Superior temporal gyrus (tissue), 1 donor: Measurements from ENCODE around the gene GABPB2.

ENCODE experiments used
- DNase-seq: peaks from one replicate; pipeline ENCODE4 v3.0.0-alpha.2; 2016; ENCODE audit errors: extremely low spot score

Gene GABPB2

GRCh38 chr1:151133018-151133806 is 62.7 kb downstream of the GABPB2 start:
- DNase-seq: no peak

DNA sequence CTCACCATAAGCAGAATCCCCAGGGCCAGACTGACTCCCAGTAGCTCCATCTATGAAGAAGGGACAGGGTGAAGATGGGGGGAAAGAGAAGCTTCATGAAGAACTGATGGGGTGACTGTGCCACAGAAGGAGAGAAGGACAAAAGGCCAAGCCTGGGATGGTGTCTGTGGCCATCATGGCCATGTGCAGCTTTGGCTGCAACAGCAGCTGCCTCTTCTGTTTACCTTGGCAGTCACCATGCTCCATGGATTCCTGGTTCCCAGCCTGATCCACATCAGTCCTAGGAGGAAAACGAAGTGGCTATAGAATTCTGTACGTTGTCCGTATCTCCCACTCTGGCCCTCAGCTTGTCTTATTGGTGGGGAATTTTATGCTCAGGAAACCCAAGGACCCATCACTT is 63.8 kb downstream of the GABPB2 start:
- DNase-seq: no peak

- no peak for DNase-seq
Measured at GRCh38 chr1:151134991-151135390, 64.4 kb downstream of the GABPB2 start.

- no peak for DNase-seq
Measured at GRCh38 chr1:151135433-151136385, 65.1 kb downstream of the GABPB2 start.

- DNase-seq: no peak
Measured at GRCh38 chr1:151137789-151138188, 67.2 kb downstream of the GABPB2 start.

- DNase-seq: no peak
Measured at GRCh38 chr1:151142411-151143056, 72.0 kb downstream of the GABPB2 start.

GRCh38 chr1:151143057-151143435 is 72.5 kb downstream of the GABPB2 start:
- no peak for DNase-seq

GRCh38 chr1:151143986-151144385 is 73.4 kb downstream of the GABPB2 start:
- DNase-seq: no peak

DNA sequence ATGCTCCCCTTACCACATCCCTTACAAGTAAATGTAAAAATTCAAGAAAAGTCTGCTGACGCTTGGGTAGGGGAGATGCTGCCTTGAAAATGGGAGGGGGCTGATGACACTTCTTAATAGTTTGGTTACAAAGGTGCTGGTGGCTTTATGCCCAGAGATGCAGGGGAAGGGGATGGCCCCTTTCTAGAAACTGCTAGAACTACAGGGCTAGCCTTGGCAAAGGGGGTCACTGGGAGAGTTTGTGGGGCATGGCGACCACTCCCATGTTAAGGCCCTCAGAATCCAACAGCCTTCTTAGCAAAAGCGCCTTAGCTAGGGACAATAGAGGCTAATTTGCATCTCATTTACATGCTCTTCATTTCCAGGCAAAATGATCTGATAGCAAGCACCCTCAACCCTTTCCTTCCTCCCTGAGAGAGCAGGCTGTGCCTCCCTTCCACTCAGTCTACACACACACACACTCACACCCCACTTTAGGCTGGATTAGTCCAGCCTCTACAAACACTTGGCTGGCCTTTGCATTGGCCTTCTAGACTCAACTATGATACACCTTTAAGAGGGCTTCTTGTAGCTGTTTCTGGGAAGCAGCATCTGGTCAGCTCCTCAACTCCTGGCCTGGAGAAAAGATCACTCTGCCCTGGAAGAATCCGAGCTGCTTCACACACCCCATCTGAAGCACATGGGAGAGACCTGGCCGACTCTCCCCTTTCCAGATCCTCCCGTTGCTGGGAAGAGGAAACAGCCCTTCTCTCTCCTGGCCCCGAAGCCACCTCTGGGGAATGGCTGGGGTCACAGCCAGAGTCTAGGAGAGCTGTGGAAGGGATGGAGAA is 74.1 kb downstream of the GABPB2 start:
- DNase-seq: no peak

DNA sequence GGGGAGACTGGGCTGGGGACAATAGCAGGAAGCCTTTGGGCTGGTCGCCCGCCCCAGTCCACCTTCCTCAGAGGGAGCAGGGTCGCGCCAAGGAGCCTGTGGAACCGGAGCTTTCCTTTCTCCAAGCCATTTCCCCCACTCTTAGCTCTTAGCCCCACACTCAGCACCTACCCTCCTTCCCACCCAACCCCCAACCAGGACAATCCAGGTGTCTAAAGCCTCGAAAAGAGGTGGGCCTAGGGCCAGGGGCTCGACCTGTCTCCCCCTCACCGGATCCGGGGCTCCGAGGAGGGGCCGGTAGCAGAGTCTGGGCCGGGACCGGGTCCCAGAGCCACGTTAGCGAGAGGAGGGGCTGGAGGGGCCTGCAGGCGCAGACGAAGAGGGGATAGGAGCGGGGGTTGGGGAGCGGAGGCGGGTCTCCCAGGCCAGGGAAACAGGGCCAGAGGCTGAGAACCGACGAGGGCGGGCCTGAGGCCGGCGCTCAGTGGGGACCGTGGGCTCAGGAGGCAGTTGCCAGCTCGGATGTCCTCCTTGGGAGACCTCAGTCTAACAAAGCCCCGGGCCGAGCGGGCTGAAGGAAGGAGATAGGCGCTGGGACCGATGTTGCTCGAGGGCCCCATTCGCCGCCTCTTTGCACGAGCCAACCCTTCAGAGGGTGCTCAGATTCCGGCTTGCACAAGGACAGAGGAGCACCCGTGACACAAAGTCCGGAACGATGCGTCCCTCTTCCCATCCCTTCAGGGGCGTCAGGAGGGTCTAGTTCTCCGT is 74.9 kb downstream of the GABPB2 start:
- peak; percentile 36 for DNase-seq

- DNase-seq: no peak
Measured at GRCh38 chr1:151146072-151146411, 75.5 kb downstream of the GABPB2 start.

DNA sequence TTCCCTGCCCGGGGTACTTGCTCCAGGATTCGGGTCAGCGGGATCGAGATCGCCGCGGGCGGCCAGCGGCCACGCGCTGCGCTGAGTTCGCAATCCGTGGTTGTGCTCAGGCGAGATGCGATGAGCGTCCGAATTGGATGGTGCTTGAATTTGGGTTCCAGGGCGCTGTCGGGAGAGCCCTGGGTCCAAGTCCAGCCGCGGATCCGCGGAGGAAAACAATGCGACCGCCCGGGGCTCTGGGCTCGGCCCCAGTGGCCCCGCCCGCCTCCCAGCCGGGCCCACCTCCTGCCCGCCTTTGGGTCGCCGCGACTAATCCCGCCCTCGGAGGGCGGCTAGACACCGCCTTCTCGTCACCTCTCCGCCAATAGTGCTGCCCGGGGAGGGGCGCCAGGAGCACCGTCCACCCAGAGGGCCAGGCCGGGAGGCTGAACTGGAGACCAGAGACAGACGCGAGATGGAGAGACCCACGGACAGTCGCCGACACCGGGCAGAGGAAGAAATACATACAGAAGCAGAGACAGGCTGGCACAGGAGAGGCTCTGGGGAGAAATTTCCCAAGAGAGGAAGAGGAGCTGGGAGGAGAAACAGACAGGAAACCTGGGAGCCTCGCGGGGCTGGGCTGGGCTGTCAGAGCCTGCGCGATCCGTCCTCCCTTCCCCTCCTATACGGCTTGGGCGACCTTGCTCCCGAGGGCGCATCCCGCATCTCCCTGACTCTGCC is 76.0 kb downstream of the GABPB2 start, which contains the start of gene SEMA6C:
SEMA6C (minus strand) TSS at position 220 of the 720 bp plus-strand sequence. CDS start 4,010 bp downstream, outside the sequence.
- peak; percentile 95 for DNase-seq

DNA sequence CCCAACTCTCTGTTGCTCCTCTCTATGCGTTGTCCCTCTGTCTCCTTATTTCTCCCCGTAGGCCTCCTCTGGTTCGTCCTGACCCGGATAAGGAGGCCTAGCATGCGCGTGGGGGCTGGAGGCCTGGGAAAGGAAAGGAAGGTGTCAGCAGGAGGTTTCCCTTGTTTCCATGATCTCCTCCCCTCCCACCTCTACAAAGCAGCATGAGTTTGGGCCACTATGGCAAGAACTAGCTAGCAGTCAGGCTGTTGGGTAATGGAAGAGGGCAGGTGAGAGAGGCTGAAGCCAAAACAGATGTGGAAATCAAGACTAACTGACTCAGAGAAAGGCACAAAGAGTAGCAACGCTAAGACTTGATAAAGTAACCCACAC is 76.6 kb downstream of the GABPB2 start:
- DNase-seq: no peak

- no peak for DNase-seq
Measured at GRCh38 chr1:151147665-151148064, 77.1 kb downstream of the GABPB2 start.

DNA sequence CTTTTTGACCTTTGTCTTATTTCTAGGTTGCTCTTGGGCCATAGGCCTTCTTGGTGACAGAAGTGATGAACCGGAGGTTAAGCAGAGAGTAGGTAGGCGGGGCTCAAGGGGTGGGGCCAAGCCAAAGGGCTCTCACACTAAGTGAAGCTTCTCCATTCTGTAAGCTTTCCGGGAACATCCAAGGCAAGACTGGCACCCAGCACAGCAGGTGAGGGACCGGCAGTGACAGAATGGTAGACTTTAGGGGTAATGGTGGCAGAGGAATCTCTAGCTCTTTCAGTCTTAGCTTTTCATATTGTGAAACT is 85.9 kb downstream of the GABPB2 start, which contains the start of gene TNFAIP8L2:
TNFAIP8L2 (plus strand) TSS at position 135 of the 305 bp plus-strand sequence. CDS start 2,049 bp downstream, outside the sequence.
- no peak for DNase-seq

DNA sequence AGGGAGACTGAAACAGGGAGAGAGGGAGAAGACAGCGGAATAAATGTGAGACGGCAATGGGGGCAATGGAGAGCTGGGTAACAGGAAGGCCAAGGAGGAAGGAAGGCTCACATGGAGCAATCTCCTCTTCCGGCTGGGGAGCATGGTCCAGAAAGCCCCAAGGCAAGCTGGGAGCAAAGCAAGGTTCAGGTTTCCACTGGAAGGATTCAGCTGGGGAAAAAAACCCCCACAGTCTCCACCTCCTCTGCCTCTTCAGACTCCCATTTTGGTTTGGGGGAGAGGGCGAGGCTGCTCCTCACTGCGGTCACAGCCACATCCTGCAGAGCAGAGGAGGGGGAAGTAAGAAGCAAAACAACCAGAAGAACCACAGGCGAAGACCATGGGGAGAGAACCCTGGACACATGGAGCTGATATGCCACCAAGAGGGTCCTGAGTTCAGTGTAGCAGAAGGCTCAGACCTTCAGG is 86.5 kb downstream of the GABPB2 start:
- no peak for DNase-seq

DNA sequence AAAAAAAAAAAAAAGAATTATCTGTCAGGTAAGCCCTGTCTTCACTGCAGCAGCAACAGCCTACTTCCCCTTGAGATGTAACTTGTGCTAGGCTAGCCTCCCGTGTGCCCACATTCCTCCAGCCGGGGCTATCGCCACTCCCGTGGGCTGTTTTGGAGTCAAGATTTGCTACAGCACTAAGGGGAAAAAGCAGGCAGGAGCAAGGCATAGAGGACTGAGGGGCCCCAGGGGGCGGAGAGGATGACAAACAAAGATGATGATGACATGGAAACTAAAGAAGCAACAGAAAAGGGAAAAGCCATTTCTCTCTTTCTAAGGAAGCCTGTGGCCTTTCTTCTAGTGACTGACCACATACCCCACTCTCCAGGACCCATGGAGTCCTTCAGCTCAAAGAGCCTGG is 87.8 kb downstream of the GABPB2 start:
- DNase-seq: no peak

DNA sequence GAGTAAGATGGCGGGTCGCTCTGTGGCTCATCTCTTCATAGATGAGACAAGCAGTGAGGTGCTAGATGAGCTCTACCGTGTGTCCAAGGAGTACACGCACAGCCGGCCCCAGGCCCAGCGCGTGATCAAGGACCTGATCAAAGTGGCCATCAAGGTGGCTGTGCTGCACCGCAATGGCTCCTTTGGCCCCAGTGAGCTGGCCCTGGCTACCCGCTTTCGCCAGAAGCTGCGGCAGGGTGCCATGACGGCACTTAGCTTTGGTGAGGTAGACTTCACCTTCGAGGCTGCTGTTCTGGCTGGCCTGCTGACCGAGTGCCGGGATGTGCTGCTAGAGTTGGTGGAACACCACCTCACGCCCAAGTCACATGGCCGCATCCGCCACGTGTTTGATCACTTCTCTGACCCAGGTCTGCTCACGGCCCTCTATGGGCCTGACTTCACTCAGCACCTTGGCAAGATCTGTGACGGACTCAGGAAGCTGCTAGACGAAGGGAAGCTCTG is 88.2 kb downstream of the GABPB2 start:
- no peak for DNase-seq

GRCh38 chr1:151159373-151159772 is 88.8 kb downstream of the GABPB2 start:
- no peak for DNase-seq
